ENCODE data around the gene CNIH4.
"Not testable (repeated sequence)": the region's sequence is repeated elsewhere in the genome, so short reads cannot be mapped to it uniquely, and the experiment has no call there.

CNIH4 gene

DNA sequence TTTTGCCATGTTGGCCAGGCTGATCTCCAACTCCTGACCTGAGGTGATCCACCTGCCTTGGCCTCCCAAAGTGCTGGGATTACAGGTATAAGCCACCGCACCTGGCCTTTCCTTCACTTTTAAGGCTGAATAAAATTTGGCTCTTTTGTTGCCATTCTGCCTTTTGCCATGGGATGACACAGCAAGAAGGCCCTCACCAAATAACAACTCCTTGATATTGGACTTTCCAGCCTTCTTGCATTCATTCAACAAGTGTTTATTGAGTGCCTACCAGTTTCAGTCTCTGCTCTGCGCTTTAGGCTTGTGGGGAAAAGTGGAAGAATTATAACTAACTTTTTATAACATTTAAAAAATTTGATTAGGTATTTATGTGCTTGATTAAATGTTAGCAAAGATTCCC is 24.9 kb upstream of the CNIH4 start:
- DNase-seq (ENCODE audit: extremely low read depth, insufficient read length), result no peak
- H3K4me3 ChIP-seq (replicated peaks; ENCODE audit: low read depth, low read length), result no peak overlapping the region

DNA sequence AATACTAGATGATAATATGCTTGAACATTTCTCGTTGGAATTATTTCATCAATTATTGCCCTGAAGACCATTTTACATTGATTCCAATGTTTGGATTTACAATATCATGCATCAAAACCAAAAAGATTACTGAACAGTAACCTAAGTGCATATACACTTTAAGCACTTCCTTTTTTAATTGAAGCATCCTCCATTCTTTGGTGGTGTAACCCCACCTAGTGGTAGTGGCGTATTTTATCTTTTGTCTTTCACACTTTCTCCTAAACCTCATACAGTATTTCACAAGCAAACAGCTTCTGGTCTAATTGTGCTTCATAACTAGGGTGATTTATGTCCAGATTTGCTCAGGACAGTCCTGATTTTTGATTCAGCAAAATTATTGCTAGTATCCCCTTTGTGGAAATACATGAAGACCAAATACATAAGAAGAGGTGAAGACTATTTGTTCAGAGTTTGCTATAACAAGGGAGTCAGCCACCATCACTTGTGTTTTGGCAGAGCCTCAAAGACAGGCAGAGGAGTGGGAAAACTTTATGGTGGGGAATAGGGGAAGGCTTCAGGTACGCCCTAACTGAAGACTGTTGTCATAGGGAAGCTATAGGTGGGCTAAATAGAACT is 23.3 kb upstream of the CNIH4 start:
- Histone ChIP-seq H3K4me3 (replicated peaks; ENCODE audit: low read depth, low read length) (no peak overlapping the region), H3K27me3 (replicated peaks; ENCODE audit: control insufficient read depth, insufficient read depth, low read length) (no peaks in the 10 kb centered on the region), H3K36me3 (ENCODE audit: control insufficient read depth, insufficient read depth, low read length) (no peaks in the 10 kb centered on the region)
- TF ChIP-seq, protein P1, sequence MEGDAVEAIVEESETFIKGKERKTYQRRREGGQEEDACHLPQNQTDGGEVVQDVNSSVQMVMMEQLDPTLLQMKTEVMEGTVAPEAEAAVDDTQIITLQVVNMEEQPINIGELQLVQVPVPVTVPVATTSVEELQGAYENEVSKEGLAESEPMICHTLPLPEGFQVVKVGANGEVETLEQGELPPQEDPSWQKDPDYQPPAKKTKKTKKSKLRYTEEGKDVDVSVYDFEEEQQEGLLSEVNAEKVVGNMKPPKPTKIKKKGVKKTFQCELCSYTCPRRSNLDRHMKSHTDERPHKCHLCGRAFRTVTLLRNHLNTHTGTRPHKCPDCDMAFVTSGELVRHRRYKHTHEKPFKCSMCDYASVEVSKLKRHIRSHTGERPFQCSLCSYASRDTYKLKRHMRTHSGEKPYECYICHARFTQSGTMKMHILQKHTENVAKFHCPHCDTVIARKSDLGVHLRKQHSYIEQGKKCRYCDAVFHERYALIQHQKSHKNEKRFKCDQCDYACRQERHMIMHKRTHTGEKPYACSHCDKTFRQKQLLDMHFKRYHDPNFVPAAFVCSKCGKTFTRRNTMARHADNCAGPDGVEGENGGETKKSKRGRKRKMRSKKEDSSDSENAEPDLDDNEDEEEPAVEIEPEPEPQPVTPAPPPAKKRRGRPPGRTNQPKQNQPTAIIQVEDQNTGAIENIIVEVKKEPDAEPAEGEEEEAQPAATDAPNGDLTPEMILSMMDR (IDR thresholded peaks at IDR 0.05; ENCODE audit: insufficient read depth, low read length, poor library complexity, severe bottlenecking), result peak; percentile 55
- DNase-seq (ENCODE audit: extremely low read depth, insufficient read length), result peak; percentile 17

More for the DNA sequence above, 24.9 kb upstream of the CNIH4 start:
- TF ChIP-seq, protein P1 (IDR thresholded peaks at IDR 0.05; ENCODE audit: insufficient read depth, low read length, poor library complexity, severe bottlenecking), result no peak
- Histone ChIP-seq H3K27me3 (replicated peaks; ENCODE audit: control insufficient read depth, insufficient read depth, low read length) (no peaks in the 10 kb centered on the region), H3K36me3 (ENCODE audit: control insufficient read depth, insufficient read depth, low read length) (no peaks in the 10 kb centered on the region)

DNA sequence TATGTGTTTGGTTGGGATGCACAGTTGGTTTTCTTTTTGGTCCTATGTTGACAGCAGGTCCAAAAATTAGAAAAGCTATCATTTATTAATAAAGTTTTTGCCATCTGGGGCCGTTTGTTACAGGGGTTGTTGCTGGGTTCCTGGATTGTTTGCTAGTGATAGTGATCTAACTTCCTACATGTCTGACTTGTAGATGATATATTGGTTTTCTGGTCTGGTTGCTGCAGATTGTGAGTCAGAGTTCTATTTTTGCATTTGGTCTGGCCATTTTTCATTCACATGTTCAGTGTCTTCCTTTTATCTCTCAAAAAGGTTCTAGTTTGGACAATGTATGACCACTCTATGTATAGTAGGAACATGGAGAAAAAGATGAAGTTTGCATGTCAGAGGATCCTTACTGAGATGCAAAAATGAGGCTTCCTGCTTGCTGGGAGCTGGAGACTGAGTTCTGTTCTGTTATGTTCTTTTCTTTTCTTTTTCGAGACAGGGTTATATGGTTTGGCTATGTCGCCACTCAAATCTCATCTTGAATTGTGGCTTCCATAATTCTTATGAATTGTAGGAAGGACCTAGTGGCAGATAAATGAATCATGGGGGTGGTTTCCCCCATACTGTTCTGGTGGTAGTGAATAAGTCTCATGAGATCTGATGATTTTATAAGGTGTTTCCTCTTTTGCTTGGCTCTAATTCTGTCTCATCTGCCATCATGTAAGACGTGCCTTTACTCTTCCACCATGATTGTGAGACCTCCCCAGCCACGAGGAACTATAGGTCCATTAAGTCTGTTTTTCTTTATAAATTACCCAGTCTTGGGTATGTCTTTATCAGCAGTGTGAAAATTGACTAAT is 22.5 kb upstream of the CNIH4 start:
- no peak overlapping the region; the same call in 1 of the 2 replicates for H3K4me3 ChIP-seq (replicated peaks; ENCODE audit: low read depth, low read length)
- H3K27me3 ChIP-seq (replicated peaks; ENCODE audit: control insufficient read depth, insufficient read depth, low read length), result no peaks in the 10 kb centered on the region
- TF ChIP-seq, protein P1 (IDR thresholded peaks at IDR 0.05; ENCODE audit: insufficient read depth, low read length, poor library complexity, severe bottlenecking), result no peak
- no peaks in the 10 kb centered on the region for H3K36me3 ChIP-seq (ENCODE audit: control insufficient read depth, insufficient read depth, low read length)
- DNase-seq (ENCODE audit: extremely low read depth, insufficient read length), result peak; percentile 18

DNA sequence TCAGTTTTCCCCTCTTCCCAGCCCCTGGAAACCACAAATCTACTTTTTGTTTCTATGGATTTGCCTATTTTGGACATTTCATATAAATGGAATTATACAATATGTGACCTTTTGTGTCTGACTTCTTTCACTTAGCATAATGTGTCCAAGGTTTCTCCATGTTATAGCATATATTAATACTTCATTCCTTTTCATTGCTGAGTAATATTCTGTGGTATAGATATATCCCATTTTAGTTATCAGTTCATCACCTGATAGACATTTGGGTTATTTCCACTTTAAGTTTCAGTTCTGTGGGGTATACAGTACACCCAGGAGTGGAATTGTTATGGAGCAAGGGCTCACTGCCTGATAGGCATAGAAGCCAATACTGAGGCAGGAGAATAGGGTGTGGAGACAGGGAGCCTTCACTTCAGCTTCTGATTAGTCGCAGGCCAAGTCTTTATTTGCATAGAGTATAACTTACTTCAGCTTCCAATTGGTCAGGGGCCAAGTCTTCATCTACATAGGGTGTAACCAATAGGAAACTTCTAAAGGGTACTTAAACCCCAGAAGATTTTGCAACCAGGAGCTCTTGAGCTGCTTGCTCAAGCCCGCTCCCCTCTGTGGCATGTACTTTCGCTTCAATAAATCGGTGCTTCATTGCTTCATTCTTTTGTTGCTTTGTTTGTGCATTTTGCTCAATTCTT is 18.4 kb upstream of the CNIH4 start:
- Histone ChIP-seq H3K27me3 (replicated peaks; ENCODE audit: control insufficient read depth, insufficient read depth, low read length) (no peaks in the 10 kb centered on the region), H3K4me3 (replicated peaks; ENCODE audit: low read depth, low read length) (no peak overlapping the region), H3K36me3 (ENCODE audit: control insufficient read depth, insufficient read depth, low read length) (no peaks in the 10 kb centered on the region)
- TF ChIP-seq, protein P1 (IDR thresholded peaks at IDR 0.05; ENCODE audit: insufficient read depth, low read length, poor library complexity, severe bottlenecking), result no peak
- no peak for DNase-seq (ENCODE audit: extremely low read depth, insufficient read length)

DNA sequence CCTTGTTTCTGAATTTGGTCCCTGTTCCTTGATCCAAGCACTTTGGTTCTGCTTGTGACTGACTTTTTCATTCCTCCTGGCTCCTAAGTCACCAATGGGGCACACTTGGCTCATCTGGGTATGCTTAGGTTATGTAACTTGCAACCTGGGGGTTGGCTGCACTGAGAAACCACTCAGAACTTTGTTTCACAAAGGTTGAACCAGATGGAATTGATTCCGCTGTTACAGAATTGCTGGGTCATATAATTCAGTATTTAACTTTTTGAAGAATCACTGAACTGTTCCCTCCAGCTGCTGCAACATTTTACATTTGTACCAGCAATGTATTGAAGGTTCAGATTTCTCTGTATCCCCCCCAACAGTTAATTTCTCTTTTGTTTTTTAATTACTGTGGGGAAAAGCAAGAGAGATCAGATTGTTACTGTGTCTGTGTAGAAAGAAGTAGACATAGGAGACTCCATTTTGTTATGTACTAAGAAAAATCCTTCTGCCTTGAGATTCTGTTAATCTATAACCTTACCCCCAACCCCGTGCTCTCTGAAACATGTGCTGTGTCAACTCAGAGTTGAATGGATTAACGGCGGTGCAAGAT is 17.1 kb upstream of the CNIH4 start:
- TF ChIP-seq, protein P1 (IDR thresholded peaks at IDR 0.05; ENCODE audit: insufficient read depth, low read length, poor library complexity, severe bottlenecking), result no peak
- no peak overlapping the region for H3K4me3 ChIP-seq (replicated peaks; ENCODE audit: low read depth, low read length)
- H3K27me3 ChIP-seq (replicated peaks; ENCODE audit: control insufficient read depth, insufficient read depth, low read length), result no peaks in the 10 kb centered on the region
- H3K36me3 ChIP-seq (ENCODE audit: control insufficient read depth, insufficient read depth, low read length), result no peaks in the 10 kb centered on the region
- DNase-seq (ENCODE audit: extremely low read depth, insufficient read length), result no peak

DNA sequence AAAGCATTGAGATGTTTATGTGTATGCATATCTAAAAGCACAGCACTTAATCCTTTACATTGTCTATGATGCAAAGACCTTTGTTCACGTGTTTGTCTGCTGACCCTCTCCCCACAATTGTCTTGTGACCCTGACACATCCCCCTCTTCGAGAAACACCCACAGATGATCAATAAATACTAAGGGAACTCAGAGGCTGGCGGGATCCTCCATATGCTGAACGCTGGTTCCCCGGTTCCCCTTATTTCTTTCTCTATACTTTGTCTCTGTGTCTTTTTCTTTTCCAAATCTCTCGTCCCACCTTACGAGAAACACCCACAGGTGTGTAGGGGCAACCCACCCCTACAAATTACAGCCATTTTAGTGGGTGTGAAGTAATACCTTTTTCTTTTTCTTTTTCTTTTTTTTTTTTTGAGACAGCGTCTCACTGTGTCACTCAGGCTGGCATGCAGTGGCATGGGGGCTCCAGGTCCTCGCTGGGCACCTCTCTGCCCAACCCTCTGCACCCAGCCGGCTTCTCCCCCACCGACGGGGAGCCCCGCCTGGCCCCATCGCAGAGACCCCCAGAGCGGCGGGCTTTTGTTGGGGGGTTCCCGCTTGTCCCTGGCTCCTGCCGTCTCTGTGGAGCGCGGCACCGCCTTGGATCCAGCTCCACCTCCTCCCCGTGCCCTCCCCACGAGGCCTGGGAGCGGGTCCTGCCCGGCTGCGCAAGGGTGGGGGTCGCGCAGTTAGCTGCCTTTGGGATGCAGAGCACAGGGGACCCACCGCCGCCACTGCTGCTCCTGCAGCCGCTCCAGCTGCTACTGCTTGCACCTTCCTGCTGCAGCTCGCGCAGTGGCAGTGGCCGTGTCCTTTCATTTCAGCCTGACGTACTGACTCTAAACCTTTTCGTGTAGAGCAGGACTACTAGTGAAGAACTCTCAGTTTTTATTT is 16.0 kb upstream of the CNIH4 start:
- H3K27me3 ChIP-seq (replicated peaks; ENCODE audit: control insufficient read depth, insufficient read depth, low read length); DNase-seq (ENCODE audit: extremely low read depth, insufficient read length): not testable (repeated sequence)
- H3K4me3 ChIP-seq (replicated peaks; ENCODE audit: low read depth, low read length), result peak overlapping the region; percentile 57

More for the DNA sequence above, 16.0 kb upstream of the CNIH4 start:
- H3K36me3 ChIP-seq (ENCODE audit: control insufficient read depth, insufficient read depth, low read length), result not testable (repeated sequence)

Data from GM06990 (cell line).